AG04449 (cell line): ENCODE measurements around the gene TCIRG1.
A peak's percentile ranks its signal among the peaks of the same experiment; 100 is the strongest.

Source experiments
- CTCF ChIA-PET: fragments of 350-600 bp; formaldehyde crosslinking; extraction: SDS; loops from one replicate; lab custom pipeline; 2021; ENCODE audit warnings: antibody characterized with exemption; lab: Yijun Ruan, JAX
- POLR2A ChIA-PET: fragments of 400-600, 350-600 bp; formaldehyde crosslinking; extraction: SDS; loops from one replicate; lab custom pipeline; 2020; ENCODE audit warnings: antibody characterized with exemption, inconsistent platforms; lab: Yijun Ruan, JAX
- DNase-seq: peaks from one replicate; pipeline ENCODE4 v3.0.0-alpha.2; 2010; ENCODE audit warnings: low read depth, low spot score
- H3K4me3 ChIP-seq: 2 replicates; pipeline ENCODE4 v1.5.1; 2011; ENCODE audit warnings: low read depth, mild to moderate bottlenecking, control low read depth, low read length
- CTCF ChIP-seq: IDR thresholded peaks from one replicate; pipeline ENCODE4 v1.5.1; 2011; ENCODE audit warnings: mild to moderate bottlenecking, moderate library complexity, low read length, control low read depth, inconsistent platforms; ENCODE audit not compliant: insufficient read depth; ENCODE audit errors: missing control alignments

The TCIRG1 gene

GRCh38 chr11:68037411-68038225 is 1.2 kb upstream of the TCIRG1 start:
- no peak overlapping the region for H3K4me3 ChIP-seq
- no peak for TF ChIP-seq CTCF
- no peak for DNase-seq
- ChIA-PET CTCF (interaction anchor here (0.7 to 2.3 kb wide), 6 partner anchors 15 to 171 kb away, joined by 3 to 5 read pairs (median 4); partner anchors contain the start of gene ALDH3B1), POLR2A (interaction anchor here (0.5 to 2.0 kb wide), 2 partner anchors 14 to 27 kb away, joined by 3 to 5 read pairs; partner anchors contain the start of gene ALDH3B1)

GRCh38 chr11:68038226-68038717 is 553 bp upstream of the TCIRG1 start:
- H3K4me3 ChIP-seq: peak overlapping the region; percentile 73
- no peak for TF ChIP-seq CTCF
- ChIA-PET POLR2A (interaction anchor here (1.4 to 2.0 kb wide), 2 partner anchors 9 to 28 kb away, joined by 5 read pairs; partner anchors contain the start of gene ALDH3B1), CTCF (interaction anchor here (1.1 to 2.3 kb wide), 3 partner anchors 18 to 168 kb away, joined by 3 to 5 read pairs (median 4); partner anchors contain the start of gene ALDH3B1)
- DNase-seq: no peak

- ChIA-PET CTCF (interaction anchor here (0.8 to 1.0 kb wide), 3 partner anchors 9 to 169 kb away, joined by 3 read pairs; partner anchors contain the start of gene NDUFS8), POLR2A (interaction anchor here (0.7 to 1.6 kb wide), 5 partner anchors 10 to 173 kb away, joined by 3 to 9 read pairs (median 5); partner anchors contain the start of gene ALDH3B1)
- no peak for TF ChIP-seq CTCF
- peak overlapping the region; percentile 73 for H3K4me3 ChIP-seq
- no peak for DNase-seq
Observed at GRCh38 chr11:68039526-68040086, 781 bp downstream of the TCIRG1 start.

- ChIA-PET POLR2A (interaction anchor here (1.1 to 1.7 kb wide), 4 partner anchors 10 to 172 kb away, joined by 3 to 9 read pairs (median 4); partner anchors contain the start of gene ALDH3B1), CTCF (interaction anchor here (0.8 to 1.0 kb wide), 2 partner anchors 164 to 168 kb away, joined by 3 read pairs; no protein-coding TSS in a partner anchor)
- TF ChIP-seq CTCF: no peak
- peak overlapping the region; percentile 73 for H3K4me3 ChIP-seq
- DNase-seq: peak; percentile 28
Observed at GRCh38 chr11:68040101-68040956, 1.5 kb downstream of the TCIRG1 start.

- peak overlapping the region; percentile 73 for H3K4me3 ChIP-seq
- ChIA-PET POLR2A (interaction anchor here (1.1 to 1.7 kb wide), 5 partner anchors 10 to 171 kb away, joined by 3 to 9 read pairs (median 4); partner anchors contain the start of genes ALDH3B1 and NDUFS8), CTCF (interaction anchor here (1.0 to 1.5 kb wide), 2 partner anchors 32 to 168 kb away, joined by 3 read pairs; no protein-coding TSS in a partner anchor)
- TF ChIP-seq CTCF: no peak
- no peak for DNase-seq
Observed at GRCh38 chr11:68040957-68041591, 2.2 kb downstream of the TCIRG1 start.
